NCI-H187 treated with DMSO at 0.1 percent for 48 hours (cell line): ENCODE results near the gene LMO3.

ENCODE experiments used
- DNase-seq: peaks from one replicate; lab custom pipeline; 2025; lab: John Stamatoyannopoulos, UW

The LMO3 gene

DNA sequence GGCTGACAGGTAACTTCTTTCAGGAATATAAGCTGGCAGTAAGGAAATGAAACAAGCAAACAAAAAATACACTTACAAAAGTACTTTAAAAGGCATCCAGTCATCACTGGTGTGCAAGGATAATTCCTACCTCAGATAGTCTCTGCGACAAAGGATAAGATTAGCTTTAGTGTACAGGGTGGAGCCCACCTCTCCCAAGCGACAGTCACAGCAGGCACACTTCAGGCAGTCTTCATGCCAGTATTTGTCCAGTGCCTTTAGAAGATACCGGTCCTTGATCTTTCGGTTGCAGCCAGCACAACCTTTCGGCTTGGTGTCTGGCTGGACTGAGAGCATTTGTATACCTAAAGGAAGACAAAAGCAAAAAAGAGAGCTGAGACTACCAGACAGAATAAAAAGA, 5.4 kb downstream of the LMO3 start:
- no peak for DNase-seq

GRCh38 chr12:16599081-16599480, 6.9 kb downstream of the LMO3 start:
- no peak for DNase-seq

- no peak for DNase-seq
These were observed 11.2 kb downstream of the LMO3 start for GRCh38 chr12:16594797-16595196.

DNA sequence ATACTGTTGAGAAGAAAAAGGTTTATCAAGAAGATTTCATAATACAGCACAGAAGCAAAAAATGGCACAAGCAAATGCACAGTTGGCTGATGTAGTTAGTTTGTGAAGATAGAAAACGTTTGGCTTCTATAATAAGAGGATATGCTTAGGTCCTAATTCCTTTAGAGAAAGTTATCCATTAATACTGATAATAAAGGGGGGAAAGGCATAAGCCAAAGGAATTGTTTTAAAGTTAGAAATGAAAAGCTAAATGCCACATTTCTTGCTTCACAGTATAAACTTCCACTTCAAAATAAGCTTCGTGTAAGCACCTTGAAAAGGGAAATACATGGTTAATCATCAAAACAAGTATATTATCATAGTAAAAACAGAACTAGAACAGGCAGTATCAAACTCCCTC, 12.4 kb downstream of the LMO3 start:
- DNase-seq = no peak

GRCh38 chr12:16590645-16591044, 15.3 kb downstream of the LMO3 start:
- DNase-seq = no peak

DNA sequence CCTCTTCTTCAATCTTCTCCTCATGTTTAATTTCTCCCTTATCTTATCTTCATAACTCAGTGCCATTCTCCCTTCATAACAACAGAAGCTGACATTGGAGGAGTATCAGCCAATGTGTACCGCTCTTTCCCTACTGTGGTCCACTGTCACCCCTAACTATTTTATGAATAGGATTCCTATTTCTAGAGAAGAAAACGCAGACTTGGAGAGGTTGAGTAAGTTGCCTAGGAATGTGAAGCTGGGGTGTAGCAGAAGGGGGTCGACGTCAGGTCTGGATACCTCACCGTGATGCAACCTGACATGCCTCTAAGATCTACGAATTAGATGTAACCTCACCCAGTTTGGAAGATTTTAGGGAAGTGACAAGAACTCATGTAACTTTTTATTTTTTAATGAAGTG, 17.1 kb downstream of the LMO3 start:
- DNase-seq = no peak

GRCh38 chr12:16587514-16587913, 18.4 kb downstream of the LMO3 start:
- no peak for DNase-seq

GRCh38 chr12:16587110-16587453, 18.9 kb downstream of the LMO3 start:
- DNase-seq = no peak

DNA sequence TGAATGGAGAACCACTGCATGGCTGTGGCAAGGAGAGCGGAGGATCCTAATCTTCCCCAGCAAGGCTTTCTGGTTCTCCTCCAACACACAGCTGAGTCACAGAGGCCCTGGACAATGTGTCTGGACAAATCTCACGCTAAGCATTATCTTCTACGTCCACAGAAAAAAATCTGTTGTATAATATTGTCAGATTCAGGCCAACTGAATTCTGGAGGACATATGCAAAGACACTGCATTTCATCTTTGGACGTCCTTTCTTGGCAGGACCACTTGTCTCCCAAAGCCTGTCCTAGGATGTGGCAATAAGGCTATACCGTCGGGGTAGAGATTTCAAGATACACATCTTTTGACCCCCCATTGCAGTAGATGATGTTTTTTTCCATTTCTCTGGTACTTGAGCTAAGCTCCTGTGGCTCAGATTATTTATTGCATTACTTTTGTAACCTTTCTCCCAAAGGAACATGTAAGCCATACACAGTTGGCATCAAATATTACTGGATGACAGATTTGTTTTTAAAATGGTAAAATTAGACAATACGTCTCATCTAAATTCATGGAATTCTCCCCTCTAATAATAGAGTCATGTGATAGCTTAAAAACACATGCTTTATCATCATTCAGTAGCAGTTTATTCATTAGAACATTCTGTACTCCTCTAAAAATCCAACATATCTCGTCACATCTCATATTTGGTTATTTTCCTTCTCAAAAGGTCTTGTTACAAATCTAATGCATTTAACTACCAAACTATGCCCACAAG, 19.4 kb downstream of the LMO3 start:
- DNase-seq = no peak

- no peak for DNase-seq
These were observed 20.2 kb downstream of the LMO3 start for GRCh38 chr12:16585781-16586180.

DNA sequence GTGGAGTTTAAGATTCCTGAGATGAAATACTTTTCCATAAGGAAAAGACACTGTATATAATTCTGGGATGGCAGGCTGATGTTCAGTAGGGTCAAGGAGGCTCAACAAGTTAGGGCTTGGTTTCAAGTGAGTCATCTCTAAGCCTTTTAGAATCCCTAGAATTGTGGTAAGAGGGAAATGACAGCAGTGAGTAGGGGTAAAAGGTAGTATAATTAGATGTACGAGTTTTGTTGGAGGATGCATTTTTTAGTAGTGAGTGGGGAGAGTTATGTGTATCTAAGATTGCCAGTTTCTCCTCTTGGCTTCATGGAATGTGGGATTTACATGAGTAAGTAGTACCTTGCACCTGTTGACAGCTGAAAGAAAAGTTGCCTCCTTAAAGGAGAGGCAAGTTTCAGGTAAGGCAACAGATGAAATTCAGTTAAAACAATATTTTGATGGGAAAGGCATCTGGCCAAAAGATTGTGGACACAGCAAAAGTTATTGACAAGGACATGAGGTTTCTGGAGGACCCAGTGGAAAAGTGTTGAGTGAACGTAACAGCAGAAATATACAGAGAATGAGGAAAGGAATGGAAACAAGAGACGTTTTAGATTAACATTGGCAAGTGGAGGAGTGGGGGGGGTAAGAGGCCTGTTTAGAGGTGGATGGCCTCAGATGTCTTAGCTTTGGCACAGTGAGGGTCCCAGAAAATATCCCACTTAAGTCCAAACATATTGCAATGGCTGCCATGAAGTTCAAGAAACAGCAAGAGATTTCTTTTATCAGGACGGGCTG, 21.8 kb downstream of the LMO3 start:
- no peak for DNase-seq

DNA sequence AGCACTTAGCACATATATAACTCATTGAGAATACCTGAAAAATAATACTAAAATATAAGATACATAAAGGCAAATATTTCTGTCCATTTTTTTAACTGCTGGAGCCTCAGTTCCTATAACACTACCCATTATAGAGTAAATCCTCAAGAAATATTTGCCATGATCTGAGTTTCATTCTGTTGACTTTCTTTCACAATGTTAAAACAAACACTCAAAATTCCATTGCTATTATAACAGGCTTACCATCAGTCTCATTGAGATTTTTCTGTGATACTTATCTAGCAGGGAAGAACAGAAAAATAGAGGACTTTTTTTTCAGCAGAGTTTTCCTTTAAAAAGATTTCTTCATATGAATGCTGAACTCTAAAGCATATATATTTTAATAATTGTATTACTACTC, 24.5 kb downstream of the LMO3 start:
- DNase-seq = no peak

DNA sequence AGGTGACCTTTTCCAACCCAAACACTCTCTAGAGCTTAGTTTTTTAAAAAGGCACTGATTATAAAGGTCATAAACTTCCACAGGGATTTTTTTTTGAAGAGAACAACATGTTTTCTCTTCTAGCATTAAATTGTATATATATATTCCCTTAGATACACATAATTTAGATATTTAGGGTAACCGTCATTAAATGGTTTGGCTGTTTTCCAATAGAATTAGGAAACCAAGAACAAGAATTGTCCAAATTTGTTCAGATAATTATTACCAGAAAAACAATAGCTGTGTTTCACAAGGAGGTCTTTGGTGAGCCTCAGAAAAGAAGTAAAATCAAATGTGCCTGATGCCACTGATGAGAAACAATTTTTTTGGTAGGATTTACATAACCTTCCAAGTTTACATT, 26.9 kb downstream of the LMO3 start:
- no peak for DNase-seq

GRCh38 chr12:16573398-16574077, 32.4 kb downstream of the LMO3 start:
- DNase-seq = no peak

- DNase-seq = no peak
These were observed 37.1 kb downstream of the LMO3 start for GRCh38 chr12:16568873-16569272.

GRCh38 chr12:16564675-16565074, 41.3 kb downstream of the LMO3 start:
- no peak for DNase-seq

DNA sequence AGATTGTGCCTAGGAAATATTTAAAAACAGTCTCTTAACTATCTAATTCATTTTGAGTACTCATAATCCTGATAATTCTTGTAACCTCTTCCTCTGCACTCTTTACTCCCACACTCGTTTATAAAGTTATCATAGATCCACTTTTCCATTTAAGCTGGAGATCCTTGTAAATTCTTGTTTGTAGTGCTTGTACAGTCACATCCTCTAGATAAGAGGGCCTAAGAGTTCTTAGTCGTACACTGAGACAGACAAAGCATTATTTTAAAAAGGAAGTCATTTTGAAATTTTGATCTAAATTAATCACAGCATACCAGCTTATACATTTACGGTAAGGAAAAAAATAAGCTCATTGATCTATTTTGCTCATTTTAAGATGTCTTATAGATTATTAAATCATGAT, 42.5 kb downstream of the LMO3 start:
- no peak for DNase-seq

- no peak for DNase-seq
These were observed 43.0 kb downstream of the LMO3 start for GRCh38 chr12:16562921-16563320.

- no peak for DNase-seq
These were observed 43.5 kb downstream of the LMO3 start for GRCh38 chr12:16562435-16562834.

GRCh38 chr12:16560273-16560672, 45.7 kb downstream of the LMO3 start:
- no peak for DNase-seq

GRCh38 chr12:16555630-16556029, 50.3 kb downstream of the LMO3 start:
- no peak for DNase-seq

DNA sequence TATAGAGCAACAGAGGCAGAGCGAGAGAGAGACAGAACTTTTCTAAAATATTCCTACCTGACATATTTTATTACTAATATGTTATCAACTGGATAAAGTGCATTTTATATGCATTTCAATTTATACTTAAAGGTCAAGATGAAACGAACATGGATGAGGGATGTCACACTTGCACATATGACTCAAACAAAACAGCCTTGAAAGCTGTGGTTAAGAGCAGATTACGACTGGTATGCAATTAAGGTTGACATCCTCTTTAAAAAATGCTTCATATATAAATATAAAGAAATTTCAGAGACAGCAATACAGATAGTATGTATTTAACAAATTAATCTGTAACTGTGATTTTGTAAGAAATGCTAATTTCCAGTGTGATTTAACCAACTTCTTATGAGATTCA, 52.5 kb downstream of the LMO3 start:
- DNase-seq = no peak

- no peak for DNase-seq
These were observed 53.7 kb downstream of the LMO3 start for GRCh38 chr12:16552301-16552700.
